GM11168 (cell line): ENCODE data around the gene DDX31.

Experiments used
- in situ Hi-C: fragments of 300-500 bp; cut with MboI; formaldehyde crosslinking; loops from one replicate; pipeline ENCODE4 v1.12.0; 2022; ENCODE audit warnings: low sequenced_read_pairs; ENCODE audit not compliant: unreplicated experiment

DDX31 gene

DNA sequence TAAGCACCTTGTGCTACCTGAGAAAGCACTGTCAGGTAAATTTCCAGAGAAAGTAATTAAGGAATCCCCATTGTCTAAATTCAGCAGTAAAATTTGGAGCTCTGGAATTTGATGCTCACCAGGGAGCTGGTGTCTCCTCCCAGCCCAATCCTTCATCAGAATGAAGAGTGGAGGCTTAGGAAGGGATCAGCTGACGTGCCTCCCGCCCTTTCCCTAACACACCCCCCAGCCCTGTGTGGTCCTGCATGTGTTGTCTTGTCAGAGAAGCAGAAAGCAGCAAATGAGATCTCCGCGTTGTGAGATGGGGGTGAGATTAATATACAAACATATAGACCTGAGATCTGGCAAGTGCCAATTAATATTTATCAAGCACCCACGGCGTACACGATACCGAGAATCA, 114.3 kb downstream of the DDX31 start:
- in situ Hi-C loops, result no loop called here

GRCh38 chr9:132554755-132555154, 115.0 kb downstream of the DDX31 start:
- in situ Hi-C loops, result no loop called here

- in situ Hi-C loops, result no loop called here
Observed at GRCh38 chr9:132552041-132552440, 117.7 kb downstream of the DDX31 start.

GRCh38 chr9:132551556-132551955, 118.2 kb downstream of the DDX31 start:
- in situ Hi-C loops, result no loop called here

GRCh38 chr9:132548751-132549640, 120.8 kb downstream of the DDX31 start:
- in situ Hi-C loops, result no loop called here

- in situ Hi-C loops, result no loop called here
Observed at GRCh38 chr9:132547976-132548730, 121.6 kb downstream of the DDX31 start.

DNA sequence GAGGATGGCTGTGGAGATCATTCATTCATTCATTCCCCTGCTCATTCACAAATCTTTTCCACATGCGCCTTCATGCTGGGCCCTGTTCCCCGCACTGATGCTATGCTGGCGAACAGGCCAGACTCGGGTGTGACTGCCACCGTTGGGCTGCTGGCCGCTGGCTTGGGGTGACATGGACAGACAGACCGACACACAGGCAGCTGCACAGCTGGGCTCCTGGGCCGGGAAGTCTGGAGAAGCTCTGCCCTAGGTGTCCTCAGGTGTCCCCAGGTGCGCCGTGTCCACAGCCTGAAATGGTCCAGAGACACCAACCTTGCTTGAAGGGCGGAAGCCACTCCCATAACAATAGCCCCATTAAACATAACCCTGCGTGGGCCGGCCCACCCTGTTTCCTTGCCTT, 122.3 kb downstream of the DDX31 start:
- in situ Hi-C loops, result no loop called here

- in situ Hi-C loops, result no loop called here
Observed at GRCh38 chr9:132547052-132547431, 122.7 kb downstream of the DDX31 start.

DNA sequence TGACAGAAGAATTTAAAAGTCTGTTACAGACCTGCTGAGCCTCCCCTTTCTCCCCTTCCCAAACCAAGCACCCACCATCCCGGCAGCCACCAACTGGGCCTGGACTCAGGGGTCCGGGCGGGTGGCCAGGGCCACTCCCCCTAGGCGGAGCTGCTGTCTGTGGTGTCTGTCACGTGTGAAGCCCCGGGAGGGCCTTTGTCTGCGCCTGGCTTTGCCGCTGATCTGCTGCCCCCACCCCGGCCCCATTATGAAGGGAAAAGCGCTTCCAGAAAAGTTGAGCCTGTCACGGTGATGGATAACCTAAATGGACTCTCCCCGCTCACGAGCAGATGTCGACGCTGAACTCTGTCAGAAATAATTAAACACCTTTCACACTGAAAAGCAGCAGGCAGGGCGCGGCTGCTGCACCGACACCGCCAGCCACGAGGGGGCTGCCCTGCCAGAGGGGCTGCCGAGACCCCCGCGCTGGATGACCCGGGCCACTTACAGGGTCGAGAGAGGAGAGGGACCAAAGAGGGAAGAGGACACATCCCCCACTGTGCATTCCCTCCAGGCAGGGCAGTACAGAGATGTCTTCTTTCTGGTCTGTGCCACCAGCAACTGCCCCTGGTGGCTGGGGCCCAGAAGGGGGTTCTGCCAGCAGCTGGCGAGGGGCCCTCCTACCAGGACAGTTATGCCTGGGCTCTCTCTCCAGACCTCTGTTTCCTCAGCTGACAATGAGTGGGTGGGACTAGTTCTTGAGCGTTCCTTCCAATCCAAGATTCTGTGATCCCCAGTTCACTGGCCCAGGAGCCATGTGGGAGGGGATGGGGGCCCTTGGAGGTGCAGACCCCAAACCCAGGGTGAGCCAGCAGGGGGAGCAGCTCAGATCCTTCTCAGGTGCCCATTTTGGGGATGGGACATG, 123.4 kb downstream of the DDX31 start:
- in situ Hi-C loops, result no loop called here

DNA sequence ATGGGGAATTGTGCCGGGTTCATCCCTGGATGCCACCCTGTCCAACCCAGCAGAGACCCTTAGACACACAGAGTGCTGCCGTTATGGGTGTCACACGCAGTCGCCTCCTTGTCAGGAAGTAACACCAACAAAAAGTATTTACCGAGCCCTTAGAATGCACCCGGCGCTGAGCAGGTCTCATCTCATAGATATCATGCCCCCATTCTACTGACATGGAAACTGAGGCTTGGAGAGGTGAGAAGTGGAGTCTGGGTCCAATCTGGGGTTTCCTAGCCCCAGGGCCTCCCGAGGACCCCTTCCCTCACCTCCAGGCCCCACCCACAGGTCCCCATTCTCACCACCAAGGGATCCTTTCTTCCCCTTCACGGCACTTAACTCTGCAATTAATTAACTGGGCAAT, 124.2 kb downstream of the DDX31 start:
- in situ Hi-C loops, result no loop called here

- in situ Hi-C loops, result no loop called here
Observed at GRCh38 chr9:132543960-132544359, 125.8 kb downstream of the DDX31 start.

GRCh38 chr9:132543251-132543650, 126.5 kb downstream of the DDX31 start:
- in situ Hi-C loops, result no loop called here
